ENCODE measurements around the gene CTDSP1. TPM values are rescaled to one million over a fixed set of nuclear protein-coding genes. Genes with fewer than 3 reads are reported as not detected.

Gene CTDSP1
- total and polyA plus RNA-seq, 2 donors (not counting 1 experiment from before 2014, with no cell fraction given): 99.8 to 207 TPM

DNA sequence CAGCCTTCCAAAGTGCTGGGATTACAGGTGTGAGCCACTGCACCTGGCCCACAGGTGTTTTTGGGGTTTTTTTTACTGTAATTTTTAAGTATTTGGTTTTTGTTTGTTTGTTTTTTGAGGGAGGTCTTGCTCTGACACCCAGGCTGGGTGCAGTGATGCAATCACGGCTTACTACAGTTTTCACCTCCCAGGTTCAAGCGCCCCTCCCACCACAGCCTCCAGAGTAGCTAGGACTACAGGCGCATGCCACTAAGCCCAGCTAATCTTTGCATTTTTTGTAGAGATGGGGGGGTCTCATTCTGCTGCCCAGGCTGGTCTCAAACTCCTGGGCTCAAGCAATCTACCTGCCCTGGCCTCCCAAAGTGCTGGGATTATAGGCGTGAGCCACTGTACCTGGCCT, 24.9 kb upstream of the CTDSP1 start:
- WGBS (ENCODE audit: insufficient coverage): 86% methylated on average over 1 of the region's 4 CpGs
- Histone ChIP-seq H3K9ac (ENCODE audit: low read length) (no peak overlapping the region), H3K27me3 (replicated peaks in 1 of 4; ENCODE audit: control extremely low read depth in 1 of 4, control insufficient read depth in 3 of 4, insufficient read depth in 4 of 4, low read length in 3 of 4) (no peaks in the 10 kb centered on the region), H3K4me3 (ENCODE audit: control extremely low read depth in 1 of 5, extremely low read depth in 1 of 5, insufficient read depth in 1 of 5, low read depth in 2 of 5, low read length in 4 of 5) (no peak overlapping the region), H3K36me3 (replicated peaks in 1 of 2; ENCODE audit: control extremely low read depth in 1 of 2, control insufficient read depth in 1 of 2, extremely low read depth in 1 of 2, insufficient read depth in 2 of 2, low read length in 1 of 2) (no peaks in the 10 kb centered on the region), H2AFZ (ENCODE audit: insufficient read depth, low read depth, low read length, poor library complexity, severe bottlenecking) (no peak overlapping the region), H3K9me3 (ENCODE audit: control extremely low read depth in 1 of 3, control insufficient read depth in 2 of 3, insufficient read depth in 1 of 3, low read length in 2 of 3) (no peaks in the 10 kb centered on the region), H4K20me1 (ENCODE audit: control insufficient read depth, insufficient read depth, low read length, poor library complexity, severe bottlenecking) (no peaks in the 10 kb centered on the region), H3K4me2 (replicated peaks; ENCODE audit: low read depth, low read length, poor library complexity, severe bottlenecking) (no peak overlapping the region), H3K4me1 (ENCODE audit: control insufficient read depth in 2 of 2, insufficient read depth in 2 of 2, low read length in 2 of 2) (peaks cover 14 to 15% of the 10 kb centered on the region in 2 donors), H3K79me2 (ENCODE audit: control insufficient read depth, insufficient read depth, low read length) (no peaks in the 10 kb centered on the region), H3K27ac (ENCODE audit: low read length in 2 of 2) (no peak overlapping the region)
- Mint-ChIP-seq H3K9me3 (ENCODE audit: insufficient read depth) (no peaks in the 10 kb centered on the region), H3K27me3 (no peaks in the 10 kb centered on the region), H3K4me1 (peaks cover 14% of the 10 kb centered on the region), H3K4me3 (no peak overlapping the region), H3K27ac (no peak overlapping the region)
- ChIA-PET CTCF (no interaction called here), POLR2A (no interaction called here)
- DNase-seq (no peak), ATAC-seq (ENCODE audit: low read depth) (no peak)
- TF ChIP-seq CTCF (IDR thresholded peaks at IDR 0.05) (no peak), EZH2 (IDR thresholded peaks at IDR 0.05; ENCODE audit: borderline replicate concordance, insufficient read depth, low read depth, low read length, poor library complexity, severe bottlenecking) (no peak)
- intact Hi-C loops (cut with micrococcal nuclease): no loop called here

DNA sequence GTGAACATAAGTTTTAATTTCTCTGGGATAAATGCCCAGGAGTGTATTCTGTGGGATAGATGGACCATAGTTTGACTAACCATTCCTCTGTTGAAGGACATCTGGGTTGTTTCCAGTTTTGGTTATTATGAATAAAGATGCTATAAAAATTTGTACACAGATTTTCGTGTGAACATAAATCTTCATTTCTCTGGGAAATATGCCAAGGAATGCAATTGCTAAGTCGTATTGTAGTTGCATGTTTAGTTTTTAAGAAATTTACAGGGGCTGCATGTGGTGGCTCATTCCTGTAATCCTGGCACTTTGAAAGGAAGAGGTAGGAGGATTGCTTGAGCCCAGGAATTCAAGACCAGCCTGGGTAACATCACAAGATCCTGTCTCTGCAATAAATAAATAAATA, 24.5 kb upstream of the CTDSP1 start:
- Histone ChIP-seq H3K4me3 (ENCODE audit: control extremely low read depth in 1 of 5, extremely low read depth in 1 of 5, insufficient read depth in 1 of 5, low read depth in 2 of 5, low read length in 4 of 5) (no peak overlapping the region), H3K9ac (ENCODE audit: low read length) (no peak overlapping the region), H3K27ac (ENCODE audit: low read length in 2 of 2) (no peak overlapping the region), H3K4me2 (replicated peaks; ENCODE audit: low read depth, low read length, poor library complexity, severe bottlenecking) (no peak overlapping the region), H4K20me1 (ENCODE audit: control insufficient read depth, insufficient read depth, low read length, poor library complexity, severe bottlenecking) (no peaks in the 10 kb centered on the region), H3K79me2 (ENCODE audit: control insufficient read depth, insufficient read depth, low read length) (no peaks in the 10 kb centered on the region), H3K36me3 (replicated peaks in 1 of 2; ENCODE audit: control extremely low read depth in 1 of 2, control insufficient read depth in 1 of 2, extremely low read depth in 1 of 2, insufficient read depth in 2 of 2, low read length in 1 of 2) (no peaks in the 10 kb centered on the region), H3K4me1 (ENCODE audit: control insufficient read depth in 2 of 2, insufficient read depth in 2 of 2, low read length in 2 of 2) (peaks cover 10 to 11% of the 10 kb centered on the region in 2 donors), H3K27me3 (replicated peaks in 1 of 4; ENCODE audit: control extremely low read depth in 1 of 4, control insufficient read depth in 3 of 4, insufficient read depth in 4 of 4, low read length in 3 of 4) (no peaks in the 10 kb centered on the region), H3K9me3 (ENCODE audit: control extremely low read depth in 1 of 3, control insufficient read depth in 2 of 3, insufficient read depth in 1 of 3, low read length in 2 of 3) (no peaks in the 10 kb centered on the region), H2AFZ (ENCODE audit: insufficient read depth, low read depth, low read length, poor library complexity, severe bottlenecking) (no peak overlapping the region)
- ChIA-PET CTCF (no interaction called here), POLR2A (no interaction called here)
- ATAC-seq (ENCODE audit: low read depth) (no peak), DNase-seq (no peak)
- Mint-ChIP-seq H3K9me3 (ENCODE audit: insufficient read depth) (no peaks in the 10 kb centered on the region), H3K4me1 (peaks cover 10% of the 10 kb centered on the region), H3K4me3 (no peak overlapping the region), H3K27ac (no peak overlapping the region), H3K27me3 (no peaks in the 10 kb centered on the region)
- intact Hi-C loops (cut with micrococcal nuclease): no loop called here
- TF ChIP-seq EZH2 (IDR thresholded peaks at IDR 0.05; ENCODE audit: borderline replicate concordance, insufficient read depth, low read depth, low read length, poor library complexity, severe bottlenecking) (no peak), CTCF (IDR thresholded peaks at IDR 0.05) (no peak)
- WGBS (ENCODE audit: insufficient coverage): 49% methylated on average over 2 of the region's 2 CpGs

All from B cell (primary cell).